ENCODE results near the gene UVRAG. TPM values are rescaled to one million over a fixed set of nuclear protein-coding genes. Genes with fewer than 3 reads are reported as not detected.

The UVRAG gene
- total RNA-seq, 4 donors from 2014 or later: 16.6 to 22.1 (median 19.3) TPM

GRCh38 chr11:76143274-76143673 lies 328.3 kb downstream of the UVRAG start:
- TF ChIP-seq, protein P1, sequence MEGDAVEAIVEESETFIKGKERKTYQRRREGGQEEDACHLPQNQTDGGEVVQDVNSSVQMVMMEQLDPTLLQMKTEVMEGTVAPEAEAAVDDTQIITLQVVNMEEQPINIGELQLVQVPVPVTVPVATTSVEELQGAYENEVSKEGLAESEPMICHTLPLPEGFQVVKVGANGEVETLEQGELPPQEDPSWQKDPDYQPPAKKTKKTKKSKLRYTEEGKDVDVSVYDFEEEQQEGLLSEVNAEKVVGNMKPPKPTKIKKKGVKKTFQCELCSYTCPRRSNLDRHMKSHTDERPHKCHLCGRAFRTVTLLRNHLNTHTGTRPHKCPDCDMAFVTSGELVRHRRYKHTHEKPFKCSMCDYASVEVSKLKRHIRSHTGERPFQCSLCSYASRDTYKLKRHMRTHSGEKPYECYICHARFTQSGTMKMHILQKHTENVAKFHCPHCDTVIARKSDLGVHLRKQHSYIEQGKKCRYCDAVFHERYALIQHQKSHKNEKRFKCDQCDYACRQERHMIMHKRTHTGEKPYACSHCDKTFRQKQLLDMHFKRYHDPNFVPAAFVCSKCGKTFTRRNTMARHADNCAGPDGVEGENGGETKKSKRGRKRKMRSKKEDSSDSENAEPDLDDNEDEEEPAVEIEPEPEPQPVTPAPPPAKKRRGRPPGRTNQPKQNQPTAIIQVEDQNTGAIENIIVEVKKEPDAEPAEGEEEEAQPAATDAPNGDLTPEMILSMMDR (IDR thresholded peaks at IDR 0.05 in 4 of 5, conservative IDR thresholded peaks at IDR 0.05 in 1 of 5): no peak
- no peak for TF ChIP-seq POLR2A (IDR thresholded peaks at IDR 0.05)

DNA sequence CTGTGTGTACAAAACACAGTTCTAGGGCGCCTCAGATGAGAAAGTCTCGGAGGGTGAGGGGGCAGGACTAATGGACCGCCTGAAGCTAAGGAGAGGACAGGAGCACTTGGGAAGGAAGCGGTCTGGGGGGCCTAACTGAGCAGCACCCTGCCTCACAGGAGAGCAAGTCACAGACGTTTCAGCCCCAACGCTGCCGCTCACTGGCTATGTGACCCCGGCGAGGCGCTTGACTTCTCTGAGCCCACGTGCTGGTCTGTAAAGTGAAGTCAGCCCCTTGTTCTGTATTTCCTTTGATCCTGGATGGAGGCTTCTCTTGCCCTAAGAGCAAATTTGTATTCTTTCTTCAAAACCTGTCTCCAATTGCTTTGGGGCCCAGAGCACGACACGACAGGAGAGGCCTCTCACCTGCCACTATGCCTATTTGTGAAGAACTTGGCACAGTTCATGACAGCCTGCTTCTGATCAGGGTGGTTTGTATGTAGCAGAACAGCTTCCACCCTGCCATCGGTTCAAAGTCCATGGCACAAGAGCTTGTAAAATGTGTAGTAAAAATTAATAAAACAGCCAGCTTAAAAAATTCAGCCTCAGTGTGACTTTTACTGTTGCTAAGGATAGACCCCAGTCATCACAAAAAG lies 332.2 kb downstream of the UVRAG start:
- in situ Hi-C loops (cut with MboI; ENCODE audit: low sequenced_read_pairs in 4 of 4) (loop anchor here in 1 of 4 donors (5.0 kb wide), 1 partner anchor 245 kb away; no protein-coding TSS in a partner anchor), intact Hi-C loops (cut with DNase I; ENCODE audit: low total_unique reads) (no loop called here)
- Histone ChIP-seq H3K4me1 (peaks cover 0 to 3% of the 10 kb centered on the region in 2 donors), H3K9me3 (no peaks in the 10 kb centered on the region), H3K27ac (no peak overlapping the region), H3K36me3 (peaks cover 0 to 5% of the 10 kb centered on the region in 2 donors), H3K4me3 (no peak overlapping the region), H3K27me3 (no peaks in the 10 kb centered on the region)
- ATAC-seq (no peak), DNase-seq (no peak)
- TF ChIP-seq, protein P1 (IDR thresholded peaks at IDR 0.05 in 4 of 5, conservative IDR thresholded peaks at IDR 0.05 in 1 of 5): no peak
- TF ChIP-seq POLR2A (IDR thresholded peaks at IDR 0.05): no peak

More at GRCh38 chr11:76143274-76143673, 328.3 kb downstream of the UVRAG start:
- Histone ChIP-seq H3K27ac (no peak overlapping the region), H3K4me3 (no peak overlapping the region), H3K4me1 (peaks cover 0 to 9% of the 10 kb centered on the region in 2 donors), H3K9me3 (no peaks in the 10 kb centered on the region), H3K27me3 (no peaks in the 10 kb centered on the region), H3K36me3 (peaks cover 0 to 11% of the 10 kb centered on the region in 2 donors)
- intact Hi-C loops (cut with DNase I; ENCODE audit: low total_unique reads): no loop called here
- ATAC-seq (no peak), DNase-seq (no peak)
- in situ Hi-C loops (cut with MboI; ENCODE audit: low sequenced_read_pairs in 4 of 4): no loop called here

GRCh38 chr11:76148231-76148630 lies 333.2 kb downstream of the UVRAG start:
- no peaks in the 10 kb centered on the region for H3K9me3 ChIP-seq
- ATAC-seq (no peak), DNase-seq (no peak)
- H3K27me3 ChIP-seq: no peaks in the 10 kb centered on the region
- H3K4me1 ChIP-seq: peaks cover 3 to 10% of the 10 kb centered on the region in 2 donors
- H3K4me3 ChIP-seq: no peak overlapping the region
- intact Hi-C loops (cut with DNase I; ENCODE audit: low total_unique reads) (no loop called here), in situ Hi-C loops (cut with MboI; ENCODE audit: low sequenced_read_pairs in 4 of 4) (loop anchor here in 1 of 4 donors (5.0 kb wide), 1 partner anchor 246 kb away; no protein-coding TSS in a partner anchor)
- TF ChIP-seq, protein P1 (IDR thresholded peaks at IDR 0.05 in 4 of 5, conservative IDR thresholded peaks at IDR 0.05 in 1 of 5): no peak
- TF ChIP-seq POLR2A (IDR thresholded peaks at IDR 0.05): no peak
- H3K36me3 ChIP-seq: no peaks in the 10 kb centered on the region
- H3K27ac ChIP-seq: no peak overlapping the region

- in situ Hi-C loops (cut with MboI; ENCODE audit: low sequenced_read_pairs in 4 of 4) (loop anchor here in 1 of 4 donors (5.0 kb wide), 1 partner anchor 247 kb away; no protein-coding TSS in a partner anchor), intact Hi-C loops (cut with DNase I; ENCODE audit: low total_unique reads) (no loop called here)
- Histone ChIP-seq H3K4me1 (peaks cover 3 to 10% of the 10 kb centered on the region in 2 donors), H3K27me3 (no peaks in the 10 kb centered on the region), H3K36me3 (no peaks in the 10 kb centered on the region), H3K9me3 (no peaks in the 10 kb centered on the region), H3K27ac (no peak overlapping the region), H3K4me3 (no peak overlapping the region)
- DNase-seq (no peak), ATAC-seq (no peak)
- TF ChIP-seq POLR2A (IDR thresholded peaks at IDR 0.05): no peak
- TF ChIP-seq, protein P1 (IDR thresholded peaks at IDR 0.05 in 4 of 5, conservative IDR thresholded peaks at IDR 0.05 in 1 of 5): no peak
Measured at GRCh38 chr11:76148941-76149613, 334.1 kb downstream of the UVRAG start.

Measured in gastrocnemius medialis (tissue), 4 donors.